ENCODE results near the gene CYP2B6. TPM values are rescaled to one million over a fixed set of nuclear protein-coding genes. Genes with fewer than 3 reads are reported as not detected.

CYP2B6 gene
- total and polyA plus RNA-seq, 2 donors (not counting 3 experiments of a cell fraction or from before 2014, with no cell fraction given) = not detected

GRCh38 chr19:40974633-40975037 lies 16.4 kb upstream of the CYP2B6 start:
- dilution Hi-C loops (cut with MboI; ENCODE audit: extremely low pct_ligation_motif_present, low sequenced_read_pairs) (no loop called here), intact Hi-C loops (cut with micrococcal nuclease) (loop anchor here (1.0 to 2.0 kb wide), 2 partner anchors 170 to 288 kb away; no protein-coding TSS in a partner anchor)
- TF ChIP-seq JUN (IDR thresholded peaks at IDR 0.05; ENCODE audit: borderline replicate concordance, insufficient read depth, insufficient read length, low read depth) (no peak), POLR2A (IDR thresholded peaks at IDR 0.05; ENCODE audit: low read depth, low read length) (no peak), POLR2AphosphoS5 (IDR thresholded peaks at IDR 0.05; ENCODE audit: insufficient read depth, low read depth, low read length) (no peak), MYC (IDR thresholded peaks at IDR 0.05; ENCODE audit: low read depth, low read length) (no peak), GATA2 (IDR thresholded peaks at IDR 0.05; ENCODE audit: insufficient read depth, insufficient read length, low read depth, low read length) (no peak), FOS (IDR thresholded peaks at IDR 0.05; ENCODE audit: borderline replicate concordance, insufficient read depth, low read length) (no peak)
- TF ChIP-seq, protein P1, sequence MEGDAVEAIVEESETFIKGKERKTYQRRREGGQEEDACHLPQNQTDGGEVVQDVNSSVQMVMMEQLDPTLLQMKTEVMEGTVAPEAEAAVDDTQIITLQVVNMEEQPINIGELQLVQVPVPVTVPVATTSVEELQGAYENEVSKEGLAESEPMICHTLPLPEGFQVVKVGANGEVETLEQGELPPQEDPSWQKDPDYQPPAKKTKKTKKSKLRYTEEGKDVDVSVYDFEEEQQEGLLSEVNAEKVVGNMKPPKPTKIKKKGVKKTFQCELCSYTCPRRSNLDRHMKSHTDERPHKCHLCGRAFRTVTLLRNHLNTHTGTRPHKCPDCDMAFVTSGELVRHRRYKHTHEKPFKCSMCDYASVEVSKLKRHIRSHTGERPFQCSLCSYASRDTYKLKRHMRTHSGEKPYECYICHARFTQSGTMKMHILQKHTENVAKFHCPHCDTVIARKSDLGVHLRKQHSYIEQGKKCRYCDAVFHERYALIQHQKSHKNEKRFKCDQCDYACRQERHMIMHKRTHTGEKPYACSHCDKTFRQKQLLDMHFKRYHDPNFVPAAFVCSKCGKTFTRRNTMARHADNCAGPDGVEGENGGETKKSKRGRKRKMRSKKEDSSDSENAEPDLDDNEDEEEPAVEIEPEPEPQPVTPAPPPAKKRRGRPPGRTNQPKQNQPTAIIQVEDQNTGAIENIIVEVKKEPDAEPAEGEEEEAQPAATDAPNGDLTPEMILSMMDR (IDR thresholded peaks at IDR 0.05; ENCODE audit: extremely low read depth in 1 of 2, insufficient read depth in 1 of 2, low read depth in 1 of 2, low read length in 2 of 2) = peak; percentile 71 to 86
- Histone ChIP-seq H3K9me1 (replicated peaks; ENCODE audit: control insufficient read depth, extremely low read depth, insufficient read depth, low read length) (no peaks in the 10 kb centered on the region), H3K27ac (ENCODE audit: insufficient read depth, low read depth, low read length) (no peak overlapping the region), H2AFZ (ENCODE audit: low read depth, low read length) (no peak overlapping the region), H3K27me3 (ENCODE audit: control insufficient read depth in 2 of 2, insufficient read depth in 2 of 2, low read length in 2 of 2) (peaks cover 0 to 4% of the 10 kb centered on the region in 2 experiments), H3K4me3 (replicated peaks in 1 of 3; ENCODE audit: insufficient read depth in 1 of 3, low read depth in 1 of 3, low read length in 3 of 3) (no peak overlapping the region), H3K36me3 (ENCODE audit: control insufficient read depth in 2 of 2, extremely low read depth in 1 of 2, insufficient read depth in 2 of 2, low read length in 2 of 2) (no peaks in the 10 kb centered on the region), H4K20me1 (replicated peaks; ENCODE audit: control insufficient read depth, extremely low read depth, insufficient read depth, low read length) (no peaks in the 10 kb centered on the region), H3K4me1 (ENCODE audit: control insufficient read depth, extremely low read depth, insufficient read depth, low read length) (no peaks in the 10 kb centered on the region), H3K9ac (replicated peaks; ENCODE audit: extremely low read depth, insufficient read depth, low read length) (no peak overlapping the region), H3K9me3 (replicated peaks; ENCODE audit: control insufficient read depth, insufficient read depth, low read length) (no peaks in the 10 kb centered on the region), H3K4me2 (ENCODE audit: insufficient read depth, low read length) (no peak overlapping the region), H3K79me2 (ENCODE audit: control insufficient read depth, insufficient read depth, low read length) (no peaks in the 10 kb centered on the region)
- BruUV-seq (replicated peaks) = no TSS peak
- ChIA-PET POLR2A (no interaction called here), CTCF (interaction anchor here (0.9 to 1.7 kb wide), 18 partner anchors 8 to 312 kb away, joined by 3 to 16 read pairs (median 4); partner anchors contain the start of gene CYP2B6)
- FAIRE-seq (peak; percentile 69), DNase-seq (ENCODE audit: low read depth, low spot score) (peak; percentile 61)

Data from endothelial cell of umbilical vein (primary cell).